Measurements from ENCODE around the gene NCF2. TPM values are rescaled to one million over a fixed set of nuclear protein-coding genes. Genes with fewer than 3 reads are reported as not detected.

Gene NCF2
- total RNA-seq, 1 donor from 2014 or later = 2.7 TPM

GRCh38 chr1:183611021-183611420 is 20.8 kb upstream of the NCF2 start:
- Mint-ChIP-seq H3K27me3 (ENCODE audit: low read depth) (no peaks in the 10 kb centered on the region), H3K4me3 (ENCODE audit: unreplicated experiment) (no peak overlapping the region), H3K36me3 (ENCODE audit: low read depth) (no peaks in the 10 kb centered on the region), H3K9me3 (ENCODE audit: low read depth) (no peaks in the 10 kb centered on the region), H3K4me1 (ENCODE audit: low read depth) (peaks cover 37% of the 10 kb centered on the region), H3K27ac (ENCODE audit: unreplicated experiment) (no peak overlapping the region)
- DNase-seq (ENCODE audit: low spot score) = no peak
- no peak for TF ChIP-seq CTCF (IDR thresholded peaks at IDR 0.05)

GRCh38 chr1:183609759-183610452 is 19.6 kb upstream of the NCF2 start:
- H3K27ac Mint-ChIP-seq (ENCODE audit: unreplicated experiment) = peak overlapping the region; percentile 99
- peak overlapping the region; percentile 40 for H3K4me3 Mint-ChIP-seq (ENCODE audit: unreplicated experiment)
- no peaks in the 10 kb centered on the region for H3K9me3 Mint-ChIP-seq (ENCODE audit: low read depth)
- DNase-seq (ENCODE audit: low spot score) = no peak
- no peaks in the 10 kb centered on the region for H3K27me3 Mint-ChIP-seq (ENCODE audit: low read depth)
- H3K4me1 Mint-ChIP-seq (ENCODE audit: low read depth) = peaks cover 47% of the 10 kb centered on the region
- no peaks in the 10 kb centered on the region for H3K36me3 Mint-ChIP-seq (ENCODE audit: low read depth)
- TF ChIP-seq CTCF (IDR thresholded peaks at IDR 0.05) = no peak

- Mint-ChIP-seq H3K4me1 (ENCODE audit: low read depth) (peaks cover 52% of the 10 kb centered on the region), H3K4me3 (ENCODE audit: unreplicated experiment) (peak overlapping the region; percentile 54), H3K36me3 (ENCODE audit: low read depth) (no peaks in the 10 kb centered on the region), H3K27ac (ENCODE audit: unreplicated experiment) (peak overlapping the region; percentile 99), H3K9me3 (ENCODE audit: low read depth) (no peaks in the 10 kb centered on the region), H3K27me3 (ENCODE audit: low read depth) (no peaks in the 10 kb centered on the region)
- DNase-seq (ENCODE audit: low spot score) = no peak
- peak; percentile 79 for TF ChIP-seq CTCF (IDR thresholded peaks at IDR 0.05)
Observed at GRCh38 chr1:183609313-183609712, 19.1 kb upstream of the NCF2 start.

- no peak for DNase-seq (ENCODE audit: low spot score)
- Mint-ChIP-seq H3K9me3 (ENCODE audit: low read depth) (no peaks in the 10 kb centered on the region), H3K27ac (ENCODE audit: unreplicated experiment) (peak overlapping the region; percentile 99), H3K27me3 (ENCODE audit: low read depth) (no peaks in the 10 kb centered on the region), H3K36me3 (ENCODE audit: low read depth) (no peaks in the 10 kb centered on the region), H3K4me1 (ENCODE audit: low read depth) (peaks cover 62% of the 10 kb centered on the region), H3K4me3 (ENCODE audit: unreplicated experiment) (no peak overlapping the region)
- TF ChIP-seq CTCF (IDR thresholded peaks at IDR 0.05) = no peak
Observed at GRCh38 chr1:183607322-183607980, 17.2 kb upstream of the NCF2 start.

- Mint-ChIP-seq H3K9me3 (ENCODE audit: low read depth) (no peaks in the 10 kb centered on the region), H3K4me3 (ENCODE audit: unreplicated experiment) (no peak overlapping the region), H3K27ac (ENCODE audit: unreplicated experiment) (peak overlapping the region; percentile 62), H3K27me3 (ENCODE audit: low read depth) (no peaks in the 10 kb centered on the region), H3K36me3 (ENCODE audit: low read depth) (no peaks in the 10 kb centered on the region), H3K4me1 (ENCODE audit: low read depth) (peaks cover 62% of the 10 kb centered on the region)
- TF ChIP-seq CTCF (IDR thresholded peaks at IDR 0.05) = no peak
- DNase-seq (ENCODE audit: low spot score) = no peak
Observed at GRCh38 chr1:183605904-183606303, 15.6 kb upstream of the NCF2 start.
